ENCODE measurements around the gene AKT1.

AKT1 gene

GRCh38 chr14:104826861-104827176 lies 31.3 kb upstream of the AKT1 start:
- Histone ChIP-seq H3K27me3 (ENCODE audit: control insufficient read depth, insufficient read depth, low read length) (no peaks in the 10 kb centered on the region), H3K4me3 (ENCODE audit: low read depth, low read length) (peak overlapping the region; percentile 46), H3K27ac (no peak overlapping the region), H2AFZ (peak overlapping the region; percentile 71), H3K9ac (no peak overlapping the region), H3K9me3 (ENCODE audit: control insufficient read depth, low read length) (no peaks in the 10 kb centered on the region), H3K36me3 (ENCODE audit: control insufficient read depth, insufficient read depth, low read length) (no peaks in the 10 kb centered on the region), H3K79me2 (no peaks in the 10 kb centered on the region), H3K4me1 (no peaks in the 10 kb centered on the region), H3K4me2 (ENCODE audit: low read length) (peak overlapping the region; percentile 80)
- TF ChIP-seq CTCF (IDR thresholded peaks at IDR 0.05): no peak

- no peaks in the 10 kb centered on the region for H3K79me2 ChIP-seq
- no peak overlapping the region for H3K9ac ChIP-seq
- H3K4me2 ChIP-seq (ENCODE audit: low read length): peak overlapping the region; percentile 91
- peak overlapping the region; percentile 46 for H3K4me3 ChIP-seq (ENCODE audit: low read depth, low read length)
- peak; percentile 83 for TF ChIP-seq CTCF (IDR thresholded peaks at IDR 0.05)
- peak overlapping the region; percentile 86 for H2AFZ ChIP-seq
- no peaks in the 10 kb centered on the region for H3K36me3 ChIP-seq (ENCODE audit: control insufficient read depth, insufficient read depth, low read length)
- H3K27ac ChIP-seq: no peak overlapping the region
- no peaks in the 10 kb centered on the region for H3K9me3 ChIP-seq (ENCODE audit: control insufficient read depth, low read length)
- H3K27me3 ChIP-seq (ENCODE audit: control insufficient read depth, insufficient read depth, low read length): no peaks in the 10 kb centered on the region
- no peaks in the 10 kb centered on the region for H3K4me1 ChIP-seq
These were observed 30.8 kb upstream of the AKT1 start for GRCh38 chr14:104826189-104826860.

- H3K79me2 ChIP-seq: no peaks in the 10 kb centered on the region
- no peak overlapping the region for H3K4me2 ChIP-seq (ENCODE audit: low read length)
- no peaks in the 10 kb centered on the region for H3K36me3 ChIP-seq (ENCODE audit: control insufficient read depth, insufficient read depth, low read length)
- H3K9ac ChIP-seq: no peak overlapping the region
- no peak overlapping the region for H3K4me3 ChIP-seq (ENCODE audit: low read depth, low read length)
- no peak overlapping the region for H3K27ac ChIP-seq
- no peak overlapping the region for H2AFZ ChIP-seq
- H3K27me3 ChIP-seq (ENCODE audit: control insufficient read depth, insufficient read depth, low read length): no peaks in the 10 kb centered on the region
- no peaks in the 10 kb centered on the region for H3K9me3 ChIP-seq (ENCODE audit: control insufficient read depth, low read length)
- TF ChIP-seq CTCF (IDR thresholded peaks at IDR 0.05): no peak
- no peaks in the 10 kb centered on the region for H3K4me1 ChIP-seq
These were observed 28.9 kb upstream of the AKT1 start for GRCh38 chr14:104824353-104824997.

- no peak overlapping the region for H3K4me3 ChIP-seq (ENCODE audit: low read depth, low read length)
- no peaks in the 10 kb centered on the region for H3K27me3 ChIP-seq (ENCODE audit: control insufficient read depth, insufficient read depth, low read length)
- TF ChIP-seq CTCF (IDR thresholded peaks at IDR 0.05): no peak
- no peak overlapping the region for H2AFZ ChIP-seq
- no peaks in the 10 kb centered on the region for H3K4me1 ChIP-seq
- no peaks in the 10 kb centered on the region for H3K9me3 ChIP-seq (ENCODE audit: control insufficient read depth, low read length)
- H3K4me2 ChIP-seq (ENCODE audit: low read length): no peak overlapping the region
- no peaks in the 10 kb centered on the region for H3K36me3 ChIP-seq (ENCODE audit: control insufficient read depth, insufficient read depth, low read length)
- H3K27ac ChIP-seq: no peak overlapping the region
- H3K79me2 ChIP-seq: no peaks in the 10 kb centered on the region
- no peak overlapping the region for H3K9ac ChIP-seq
These were observed 27.5 kb upstream of the AKT1 start for GRCh38 chr14:104822821-104823615.
